UCSD-AML1 (cell line): ENCODE results near the gene ZBTB42.

Experiments used
- DNase-seq: peaks from one replicate; lab custom pipeline; 2025; ENCODE audit not compliant: unreplicated experiment; lab: John Stamatoyannopoulos, UW

ZBTB42 gene

GRCh38 chr14:104769324-104770071 lies 31.4 kb upstream of the ZBTB42 start:
- no peak for DNase-seq

DNA sequence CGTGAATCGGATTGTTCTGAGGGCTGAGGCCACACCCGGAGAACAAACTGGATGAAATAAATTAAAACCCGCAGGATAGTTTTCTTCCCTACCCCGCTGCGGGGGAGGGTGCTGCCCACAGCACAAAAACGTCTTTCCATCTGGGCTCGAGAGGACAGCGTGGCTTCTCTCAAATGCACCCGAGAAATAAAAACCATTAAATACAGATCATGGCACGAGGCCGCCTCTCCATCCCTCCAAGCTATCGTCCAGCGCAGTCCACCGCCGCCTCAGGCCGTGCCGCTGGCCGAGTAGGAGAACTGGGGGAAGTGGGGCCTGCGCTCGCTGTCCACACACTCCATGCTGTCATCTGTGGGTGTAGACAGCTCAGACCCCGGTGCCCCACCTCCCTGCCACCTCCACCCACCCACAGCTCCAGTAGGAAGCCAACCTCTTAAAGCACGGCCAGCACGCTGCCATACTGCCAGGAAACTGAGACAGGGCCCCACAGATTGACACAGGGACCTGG lies 30.8 kb upstream of the ZBTB42 start:
- no peak for DNase-seq

- no peak for DNase-seq
Observed at GRCh38 chr14:104770851-104771272, 30.0 kb upstream of the ZBTB42 start.

DNA sequence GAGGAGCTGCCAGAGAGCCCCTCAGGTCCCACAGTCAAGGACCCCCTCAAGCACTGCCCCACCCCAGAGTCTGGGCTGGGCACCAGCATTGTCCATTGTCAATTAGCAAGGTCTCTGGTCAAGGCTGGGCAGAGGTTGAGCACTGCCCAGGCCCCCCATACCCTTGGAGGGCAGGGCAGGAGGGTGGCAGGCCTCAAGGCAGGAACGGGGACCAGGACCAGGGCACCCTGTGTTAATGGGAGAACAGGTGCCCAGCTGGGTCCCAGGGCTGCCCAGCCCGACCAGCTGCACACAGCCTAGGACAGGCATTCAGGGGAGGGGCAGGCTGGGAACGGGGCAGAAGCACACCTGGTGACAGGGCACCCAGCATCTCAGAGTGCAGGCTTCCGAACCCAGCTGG lies 29.5 kb upstream of the ZBTB42 start:
- no peak for DNase-seq

DNA sequence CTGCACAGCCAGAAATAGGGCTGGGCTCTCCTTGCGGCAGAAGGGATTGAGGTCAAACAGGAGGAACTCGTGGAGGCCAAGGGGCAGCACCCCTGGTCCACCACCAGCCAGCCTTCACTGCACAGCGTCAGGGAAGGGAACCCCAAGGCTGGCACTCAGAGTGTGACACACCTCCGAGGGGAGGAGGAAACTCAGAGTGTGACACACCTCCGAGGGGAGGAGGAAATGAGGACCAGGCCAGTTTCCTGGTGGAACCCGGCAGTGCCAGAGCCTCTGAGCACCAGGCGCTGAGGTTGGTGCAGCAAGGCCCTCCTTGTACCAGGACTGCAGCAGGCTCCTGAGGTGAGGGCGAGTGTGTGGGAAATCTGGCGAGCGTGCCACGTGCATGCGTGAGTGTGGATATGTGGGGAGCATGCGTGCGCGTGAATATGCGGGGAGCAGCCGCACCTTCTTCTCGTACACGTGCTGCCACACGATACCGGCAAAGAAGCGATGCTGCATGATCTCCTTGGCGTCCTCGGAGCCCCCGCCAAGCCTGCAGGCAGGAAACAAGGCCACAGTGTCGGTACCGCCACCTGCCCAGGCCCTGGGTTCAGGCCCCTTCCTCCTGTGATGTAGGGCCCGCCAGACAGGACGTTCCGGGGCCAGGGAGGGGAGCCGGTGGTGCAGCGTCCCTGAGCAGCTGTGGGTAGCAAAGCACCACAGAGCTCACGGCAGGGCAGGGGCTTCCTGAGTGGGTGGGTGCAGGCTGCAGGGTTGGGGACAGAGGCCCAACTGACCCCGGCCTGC lies 28.8 kb upstream of the ZBTB42 start:
- no peak for DNase-seq

- DNase-seq = no peak
Observed at GRCh38 chr14:104772707-104773504, 28.0 kb upstream of the ZBTB42 start.

- DNase-seq = no peak
Observed at GRCh38 chr14:104773505-104774452, 27.1 kb upstream of the ZBTB42 start.

DNA sequence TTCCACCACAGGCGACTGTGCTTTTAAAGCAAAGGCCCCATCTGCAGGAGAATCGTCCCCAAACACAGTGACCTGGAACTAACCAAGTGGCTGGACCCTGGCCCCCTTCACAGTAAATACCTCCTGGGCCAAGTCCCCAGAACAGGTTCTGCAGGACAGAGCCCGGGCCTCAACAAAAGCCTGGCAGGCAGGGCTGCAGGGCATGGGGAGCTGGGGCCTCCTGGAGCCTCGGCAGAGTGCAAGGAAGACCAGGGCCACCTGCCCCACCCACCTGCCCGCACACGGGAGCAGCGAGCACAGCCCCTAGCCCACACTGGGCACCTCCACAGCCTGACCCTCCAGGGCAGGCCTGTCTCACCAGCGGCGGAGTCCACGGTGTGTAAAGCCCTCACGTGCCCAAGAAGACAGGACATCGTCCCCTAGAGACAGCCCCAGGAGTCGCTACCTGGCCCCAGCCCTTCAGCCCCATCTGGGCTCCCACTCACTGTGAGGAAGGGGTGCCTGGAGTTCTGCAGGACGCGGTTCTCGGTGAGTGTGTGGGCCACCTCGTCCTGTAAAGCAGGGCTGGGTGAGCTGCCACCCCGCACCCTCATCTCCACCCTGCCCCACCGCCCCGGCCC lies 26.3 kb upstream of the ZBTB42 start:
- DNase-seq = no peak

DNA sequence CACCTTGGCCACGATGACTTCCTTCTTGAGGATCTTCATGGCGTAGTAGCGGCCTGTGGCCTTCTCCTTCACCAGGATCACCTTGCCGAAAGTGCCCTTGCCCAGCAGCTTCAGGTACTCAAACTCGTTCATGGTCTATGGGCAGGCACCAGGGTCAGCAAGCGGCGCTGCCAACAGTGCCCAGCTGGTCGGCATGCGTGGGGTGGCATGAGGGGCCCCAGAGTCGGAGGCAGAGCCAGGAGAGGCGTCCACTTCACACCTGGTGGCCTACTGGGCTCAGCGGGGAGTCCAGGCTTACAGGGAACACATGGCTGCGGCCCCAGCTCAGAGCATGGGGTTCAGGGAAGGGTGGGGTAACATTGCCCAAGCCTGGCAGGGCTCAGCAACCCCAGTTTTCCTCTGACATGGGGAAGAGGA lies 25.8 kb upstream of the ZBTB42 start:
- DNase-seq = no peak

- DNase-seq = no peak
Observed at GRCh38 chr14:104776481-104776880, 24.4 kb upstream of the ZBTB42 start.

- no peak for DNase-seq
Observed at GRCh38 chr14:104776961-104777807, 23.7 kb upstream of the ZBTB42 start.

DNA sequence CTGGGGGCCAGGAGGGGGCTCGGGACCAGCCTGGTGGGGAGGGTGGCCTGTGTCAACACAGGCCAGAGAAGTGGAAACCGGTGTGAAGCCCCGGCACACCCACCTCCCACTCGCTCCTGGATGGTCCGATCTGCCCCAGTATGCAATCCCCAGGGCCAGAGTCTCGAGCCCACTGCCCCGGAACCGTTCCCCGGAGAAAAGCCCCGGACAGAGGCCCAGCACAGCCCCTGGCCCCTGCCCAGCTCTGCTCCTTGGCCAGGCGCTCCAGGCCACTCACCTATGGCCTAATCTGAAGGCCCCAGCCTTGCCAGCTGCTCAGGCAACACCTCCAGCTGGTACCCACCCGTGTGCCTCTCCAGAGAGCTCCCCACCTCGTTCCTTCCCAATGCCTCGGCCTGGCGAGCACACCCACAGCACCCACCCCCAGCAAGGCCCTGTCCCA lies 23.1 kb upstream of the ZBTB42 start:
- no peak for DNase-seq

- DNase-seq = no peak
Observed at GRCh38 chr14:104778694-104779331, 22.1 kb upstream of the ZBTB42 start.

DNA sequence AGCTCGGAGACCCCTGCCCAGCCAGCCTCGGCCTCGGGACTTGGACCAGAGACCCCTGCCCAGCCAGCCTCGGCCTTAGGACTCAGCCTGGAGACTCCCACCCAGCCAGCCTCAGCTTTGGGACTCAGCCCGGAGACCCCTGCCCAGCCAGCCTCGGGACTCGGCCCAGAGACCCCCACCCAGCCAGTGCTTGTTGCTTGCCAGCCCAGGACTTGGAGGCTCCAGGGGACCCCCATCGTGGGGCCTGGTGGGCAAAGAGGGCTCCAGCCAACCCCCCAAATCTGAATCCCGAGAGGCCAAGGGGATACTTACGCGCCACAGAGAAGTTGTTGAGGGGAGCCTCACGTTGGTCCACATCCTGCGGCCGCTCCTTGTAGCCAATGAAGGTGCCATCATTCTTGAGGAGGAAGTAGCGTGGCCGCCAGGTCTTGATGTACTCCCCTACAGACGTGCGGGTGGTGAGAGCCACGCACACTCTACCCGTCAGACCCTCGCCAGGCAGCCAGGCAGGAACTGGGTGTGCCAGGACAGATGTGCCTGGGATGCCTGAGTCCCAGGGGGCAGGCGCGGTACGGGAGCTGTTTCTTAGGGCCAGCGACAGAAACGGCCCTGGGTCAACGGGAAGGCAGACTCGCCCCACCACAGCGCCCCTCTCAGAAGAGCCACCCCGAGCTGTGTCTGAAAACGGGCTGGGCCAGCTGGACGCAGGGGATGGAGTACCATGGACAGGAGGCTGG lies 21.0 kb upstream of the ZBTB42 start:
- no peak for DNase-seq

DNA sequence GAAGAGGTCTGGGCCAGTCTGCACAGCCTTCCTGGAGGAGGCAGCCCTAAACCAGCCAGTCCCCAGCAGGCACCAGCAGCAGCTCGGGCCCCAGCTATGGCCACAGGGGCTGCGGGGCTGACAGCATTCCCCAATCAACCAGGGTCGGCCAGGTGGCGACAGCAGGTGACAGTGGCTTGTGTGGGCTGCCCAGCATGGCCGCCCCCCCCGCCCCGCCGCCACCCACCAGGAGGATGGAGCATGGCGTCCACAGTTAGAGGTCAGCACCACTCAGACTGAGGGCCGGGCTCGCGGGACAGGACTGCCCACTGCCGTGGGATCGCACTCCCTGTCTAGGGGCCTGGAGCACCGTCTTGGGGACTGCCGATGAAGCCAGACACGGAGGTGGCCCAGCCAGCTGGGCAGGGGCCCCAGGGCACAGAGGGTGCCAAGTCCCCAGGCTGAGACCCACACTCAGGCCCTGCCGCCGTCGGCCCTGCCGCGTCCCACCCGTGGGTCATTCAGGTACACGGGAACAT lies 20.3 kb upstream of the ZBTB42 start:
- DNase-seq = no peak

GRCh38 chr14:104781271-104782077 lies 19.4 kb upstream of the ZBTB42 start:
- DNase-seq = no peak
